Thoracic aorta (tissue), 2 donors: Measurements from ENCODE around the gene PLD2. TPM values are rescaled to one million over a fixed set of nuclear protein-coding genes. Genes with fewer than 3 reads are reported as not detected.
"Not testable (repeated sequence)": the region's sequence is repeated elsewhere in the genome, so short reads cannot be mapped to it uniquely, and the experiment has no call there.

Experiments
- ATAC-seq: fragments of 150-250 bp; one replicate; pipeline ENCODE4 v1.8.0; 2017; ENCODE audit warnings: low read depth; ENCODE audit not compliant: insufficient number of reproducible peaks, low FRiP score
- DNase-seq: peaks from one replicate; pipeline ENCODE4 v3.0.0-alpha.2; 2020; ENCODE audit warnings: low spot score
- H3K27ac ChIP-seq, 2 donors: fragments of 200-600 bp; sonication (generic); 1 replicate in 1 of 2; 2 replicates in 1 of 2; pipeline ENCODE4 v1.5.1; 2016; ENCODE audit warnings: mild to moderate bottlenecking in 2 of 2, moderate library complexity in 2 of 2
- H3K27me3 ChIP-seq: fragments of 200-600 bp; sonication (generic); replicated peaks from 2 replicates; pipeline ENCODE4 v1.6.0; 2016; ENCODE audit warnings: mild to moderate bottlenecking; ENCODE audit not compliant: insufficient read depth
- H3K36me3 ChIP-seq: fragments of 200-600 bp; sonication (generic); one replicate; pipeline ENCODE4 v1.5.1; 2016
- H3K4me1 ChIP-seq, 2 donors: fragments of 200-600 bp; sonication (generic); 1 replicate in 1 of 2; 2 replicates in 1 of 2; pipeline versions ENCODE4 v1.5.1 to v1.6.0; 2016; ENCODE audit warnings: low read depth in 2 of 2, mild to moderate bottlenecking in 1 of 2; ENCODE audit not compliant: control insufficient read depth in 1 of 2
- H3K4me3 ChIP-seq: fragments of 200-600 bp; sonication (generic); 2 replicates; pipeline ENCODE4 v1.5.1; 2016; ENCODE audit warnings: mild to moderate bottlenecking
- H3K9me3 ChIP-seq: fragments of 200-600 bp; sonication (generic); 2 replicates; pipeline ENCODE4 v1.5.1; 2016
- total RNA-seq, 2 donors: library from RNA; depleted of rRNA; stranded (reverse); fragments of >200 nt; gene quantifications; one replicate each; pipeline versions ENCODE4 v1.1.0 to v1.2.3, GENCODE V29; 2016
- TF ChIP-seq, protein P1 (sequence below): fragments of 200-600 bp; sonication (generic); IDR thresholded peaks from one replicate; pipeline ENCODE4 v1.5.1; 2019; ENCODE audit warnings: antibody characterized with exemption

PLD2 gene
- total RNA-seq, 2 donors from 2014 or later, result 38.3 to 75.3 TPM

- DNase-seq, result no peak
- H3K36me3 ChIP-seq, result peaks cover 7% of the 10 kb centered on the region
- no peaks in the 10 kb centered on the region for H3K9me3 ChIP-seq
- H3K4me1 ChIP-seq, result no peaks in the 10 kb centered on the region
- H3K27ac ChIP-seq, result no peak overlapping the region
- TF ChIP-seq, protein P1, sequence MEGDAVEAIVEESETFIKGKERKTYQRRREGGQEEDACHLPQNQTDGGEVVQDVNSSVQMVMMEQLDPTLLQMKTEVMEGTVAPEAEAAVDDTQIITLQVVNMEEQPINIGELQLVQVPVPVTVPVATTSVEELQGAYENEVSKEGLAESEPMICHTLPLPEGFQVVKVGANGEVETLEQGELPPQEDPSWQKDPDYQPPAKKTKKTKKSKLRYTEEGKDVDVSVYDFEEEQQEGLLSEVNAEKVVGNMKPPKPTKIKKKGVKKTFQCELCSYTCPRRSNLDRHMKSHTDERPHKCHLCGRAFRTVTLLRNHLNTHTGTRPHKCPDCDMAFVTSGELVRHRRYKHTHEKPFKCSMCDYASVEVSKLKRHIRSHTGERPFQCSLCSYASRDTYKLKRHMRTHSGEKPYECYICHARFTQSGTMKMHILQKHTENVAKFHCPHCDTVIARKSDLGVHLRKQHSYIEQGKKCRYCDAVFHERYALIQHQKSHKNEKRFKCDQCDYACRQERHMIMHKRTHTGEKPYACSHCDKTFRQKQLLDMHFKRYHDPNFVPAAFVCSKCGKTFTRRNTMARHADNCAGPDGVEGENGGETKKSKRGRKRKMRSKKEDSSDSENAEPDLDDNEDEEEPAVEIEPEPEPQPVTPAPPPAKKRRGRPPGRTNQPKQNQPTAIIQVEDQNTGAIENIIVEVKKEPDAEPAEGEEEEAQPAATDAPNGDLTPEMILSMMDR, result no peak
- no peak for ATAC-seq
- no peak overlapping the region for H3K4me3 ChIP-seq
- no peaks in the 10 kb centered on the region for H3K27me3 ChIP-seq
Observed at GRCh38 chr17:4823373-4824089, 16.6 kb downstream of the PLD2 start.

DNA sequence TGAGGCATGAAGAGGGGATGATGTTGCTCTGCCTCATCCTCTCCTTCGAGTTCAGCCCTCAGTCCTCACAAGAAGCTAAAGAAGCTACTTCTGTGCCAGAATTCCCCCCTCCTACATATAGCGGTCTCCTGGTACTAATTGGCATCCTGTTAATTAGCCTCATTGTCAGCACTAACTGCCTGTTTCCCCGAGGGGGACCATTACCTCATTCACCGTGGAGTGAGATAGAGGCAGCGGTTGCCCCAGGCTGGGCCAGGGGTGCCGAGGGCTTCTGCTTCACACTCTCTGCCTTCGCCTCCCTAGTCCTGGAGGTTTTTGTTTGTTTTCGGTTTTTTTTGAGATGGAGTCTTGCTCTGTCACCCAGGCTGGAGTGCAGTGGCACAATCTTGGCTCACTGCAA is 20.4 kb downstream of the PLD2 start:
- Histone ChIP-seq H3K27me3 (no peaks in the 10 kb centered on the region), H3K27ac (no peak overlapping the region), H3K4me1 (no peaks in the 10 kb centered on the region), H3K4me3 (no peak overlapping the region), H3K9me3 (no peaks in the 10 kb centered on the region), H3K36me3 (no peaks in the 10 kb centered on the region)
- TF ChIP-seq, protein P1, result no peak
- DNase-seq (no peak), ATAC-seq (no peak)

DNA sequence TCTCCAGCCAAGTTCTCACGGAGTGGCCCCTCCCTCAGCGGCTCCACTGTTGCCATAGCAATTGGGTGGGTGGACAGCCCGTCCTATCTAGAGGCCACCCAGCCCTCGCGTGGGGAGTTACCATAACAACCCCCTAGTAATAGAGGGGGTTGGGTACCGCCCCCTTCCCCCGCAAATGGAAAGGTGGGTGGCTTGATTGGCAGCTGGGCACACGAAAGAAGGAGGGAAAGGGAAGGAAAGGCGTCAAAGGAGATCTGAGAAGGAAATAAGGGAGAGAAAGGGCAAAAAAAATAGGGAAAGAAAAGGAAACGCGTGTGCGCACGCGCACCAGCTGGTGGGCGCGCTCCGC is 25.9 kb downstream of the PLD2 start:
- not testable (repeated sequence) for ATAC-seq, H3K36me3 ChIP-seq, H3K27me3 ChIP-seq, DNase-seq, H3K9me3 ChIP-seq
- peaks cover 9 to 17% of the 10 kb centered on the region in 2 donors for H3K4me1 ChIP-seq
- peak overlapping the region; percentile 90 for H3K4me3 ChIP-seq
- peak overlapping the region in 1 of 2 donors; percentile 77 for H3K27ac ChIP-seq

DNA sequence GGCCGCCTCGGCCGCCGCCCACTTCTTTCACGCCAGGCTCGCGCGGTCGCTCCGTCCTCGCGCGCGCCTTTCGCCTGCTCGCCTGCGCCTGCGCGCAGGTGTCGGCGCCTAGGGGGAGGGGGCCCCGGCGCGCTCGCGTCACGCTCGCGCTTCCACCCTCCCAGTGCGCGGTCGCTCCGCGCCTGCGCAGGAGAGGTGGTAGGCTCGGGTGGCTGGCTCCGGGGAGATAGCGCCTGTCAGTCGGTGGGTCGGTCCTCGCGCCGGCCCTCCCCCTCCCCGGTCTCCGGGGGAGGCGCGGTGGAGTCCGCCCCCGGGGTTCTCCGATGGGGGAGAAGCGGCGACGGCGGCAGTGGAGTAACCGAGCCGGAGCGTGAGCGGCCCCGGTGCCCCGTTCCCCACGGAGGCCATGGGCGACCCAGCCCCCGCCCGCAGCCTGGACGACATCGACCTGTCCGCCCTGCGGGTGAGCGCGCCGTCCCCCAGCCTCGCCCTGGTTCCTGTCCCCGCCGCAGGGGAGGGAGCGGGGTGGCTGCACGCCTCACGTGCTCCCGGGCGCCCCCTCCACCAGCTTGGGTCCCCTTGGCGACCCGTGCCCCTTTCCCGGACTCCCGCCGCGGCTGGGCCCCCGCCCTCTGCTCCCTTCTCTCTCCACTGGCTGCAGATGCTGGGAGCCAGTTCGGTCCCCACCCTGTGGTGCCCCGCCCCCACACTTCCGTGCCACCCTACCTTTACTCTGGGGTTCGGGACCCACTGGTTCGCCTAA is 26.4 kb downstream of the PLD2 start, which contains the start of gene MINK1:
Gene MINK1, plus strand, starts transcription at position 163 of the 763 bp plus-strand sequence. Its CDS starts 244 bp downstream, at position 407.
- Histone ChIP-seq H3K27me3 (no peaks in the 10 kb centered on the region), H3K9me3 (no peaks in the 10 kb centered on the region), H3K4me1 (peaks cover 9 to 17% of the 10 kb centered on the region in 2 donors), H3K36me3 (no peaks in the 10 kb centered on the region), H3K27ac (peak within 1 kb of the TSS; percentile 71 to 77), H3K4me3 (peak within 1 kb of the TSS; percentile 90)
- ATAC-seq (peak; percentile 82), DNase-seq (peak; percentile 22)
- TF ChIP-seq, protein P1, result no peak

DNA sequence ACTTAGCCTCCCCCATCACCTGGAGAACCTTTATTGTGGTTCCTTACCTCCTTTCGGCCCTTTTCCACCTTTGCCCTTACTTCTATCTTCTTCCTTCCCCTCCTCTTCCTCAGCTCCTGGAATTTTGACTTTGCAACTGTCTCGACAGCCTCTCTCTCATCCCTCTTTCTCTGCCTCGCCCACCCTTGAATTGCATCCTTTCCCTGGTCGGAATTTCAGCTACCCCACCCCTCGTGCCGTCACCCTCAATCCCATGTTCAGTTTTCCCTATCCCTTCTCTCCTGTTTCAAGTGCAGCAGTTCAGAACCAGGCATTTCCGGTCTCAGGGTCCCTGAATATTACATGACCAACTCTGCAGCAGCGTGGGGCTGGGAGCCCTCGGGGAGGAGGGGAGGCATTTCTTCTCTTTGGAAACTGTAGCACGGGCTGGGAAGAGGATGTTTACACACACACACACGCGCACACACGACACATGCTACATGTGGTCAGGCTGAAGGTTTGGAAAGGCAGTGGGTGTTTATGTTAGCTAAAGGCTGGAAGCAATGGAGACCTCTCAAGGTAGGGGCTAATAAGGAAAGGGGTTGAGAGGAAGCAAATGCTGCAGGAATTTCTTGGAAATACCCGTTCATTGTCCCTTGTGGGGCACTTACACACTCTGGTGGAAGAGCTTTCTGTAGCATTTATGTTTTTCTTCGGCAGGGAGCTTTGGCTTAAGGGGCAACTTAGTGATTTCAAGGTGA is 27.2 kb downstream of the PLD2 start:
- H3K36me3 ChIP-seq, result no peaks in the 10 kb centered on the region
- TF ChIP-seq, protein P1, result no peak
- H3K4me3 ChIP-seq, result peak overlapping the region; percentile 90
- DNase-seq (no peak), ATAC-seq (no peak)
- H3K9me3 ChIP-seq, result no peaks in the 10 kb centered on the region
- H3K27ac ChIP-seq, result peak overlapping the region; percentile 71 to 77
- H3K4me1 ChIP-seq, result peaks cover 9 to 17% of the 10 kb centered on the region in 2 donors
- no peaks in the 10 kb centered on the region for H3K27me3 ChIP-seq
